Measurements from ENCODE around the gene MCF2L.
"Not testable (repeated sequence)": the region's sequence is repeated elsewhere in the genome, so short reads cannot be mapped to it uniquely, and the experiment has no call there.

Gene MCF2L

GRCh38 chr13:113070855-113071254 lies 101.8 kb downstream of the MCF2L start:
- no peak for DNase-seq

- DNase-seq, result no peak
Measured at GRCh38 chr13:113072376-113072775, 103.4 kb downstream of the MCF2L start.

GRCh38 chr13:113073942-113074341 lies 104.9 kb downstream of the MCF2L start:
- DNase-seq, result no peak

- DNase-seq, result no peak
Measured at GRCh38 chr13:113074401-113074800, 105.4 kb downstream of the MCF2L start.

- no peak for DNase-seq
Measured at GRCh38 chr13:113074876-113075275, 105.9 kb downstream of the MCF2L start.

- no peak for DNase-seq
Measured at GRCh38 chr13:113075711-113076110, 106.7 kb downstream of the MCF2L start.

GRCh38 chr13:113076681-113077401 lies 107.8 kb downstream of the MCF2L start:
- DNase-seq, result no peak

GRCh38 chr13:113077566-113077952 lies 108.5 kb downstream of the MCF2L start:
- no peak for DNase-seq

GRCh38 chr13:113077953-113078901 lies 109.2 kb downstream of the MCF2L start:
- no peak for DNase-seq

- DNase-seq, result peak; percentile 71
Measured at GRCh38 chr13:113078902-113079780, 110.1 kb downstream of the MCF2L start.

- not testable (repeated sequence) for DNase-seq
Measured at GRCh38 chr13:113079781-113080080, 110.7 kb downstream of the MCF2L start.

GRCh38 chr13:113080361-113080831 lies 111.4 kb downstream of the MCF2L start:
- no peak for DNase-seq

- no peak for DNase-seq
Measured at GRCh38 chr13:113080901-113081521, 112.0 kb downstream of the MCF2L start.

- no peak for DNase-seq
Measured at GRCh38 chr13:113082198-113083021, 113.4 kb downstream of the MCF2L start.

- DNase-seq, result no peak
Measured at GRCh38 chr13:113083022-113083373, 114.0 kb downstream of the MCF2L start.

- DNase-seq, result peak; percentile 86
Measured at GRCh38 chr13:113083402-113084061, 114.5 kb downstream of the MCF2L start.

GRCh38 chr13:113084094-113084942 lies 115.3 kb downstream of the MCF2L start:
- no peak for DNase-seq

GRCh38 chr13:113084943-113085540 lies 116.0 kb downstream of the MCF2L start:
- no peak for DNase-seq

- no peak for DNase-seq
Measured at GRCh38 chr13:113086031-113086750, 117.2 kb downstream of the MCF2L start.

All from femur (tissue), 1 donor.